ENCODE measurements around the gene MYO18A. TPM values are rescaled to one million over a fixed set of nuclear protein-coding genes. Genes with fewer than 3 reads are reported as not detected.
"Not testable (repeated sequence)": the region's sequence is repeated elsewhere in the genome, so short reads cannot be mapped to it uniquely, and the experiment has no call there.

Gene MYO18A
- total RNA-seq, 1 donor from 2014 or later: 30.0 TPM

DNA sequence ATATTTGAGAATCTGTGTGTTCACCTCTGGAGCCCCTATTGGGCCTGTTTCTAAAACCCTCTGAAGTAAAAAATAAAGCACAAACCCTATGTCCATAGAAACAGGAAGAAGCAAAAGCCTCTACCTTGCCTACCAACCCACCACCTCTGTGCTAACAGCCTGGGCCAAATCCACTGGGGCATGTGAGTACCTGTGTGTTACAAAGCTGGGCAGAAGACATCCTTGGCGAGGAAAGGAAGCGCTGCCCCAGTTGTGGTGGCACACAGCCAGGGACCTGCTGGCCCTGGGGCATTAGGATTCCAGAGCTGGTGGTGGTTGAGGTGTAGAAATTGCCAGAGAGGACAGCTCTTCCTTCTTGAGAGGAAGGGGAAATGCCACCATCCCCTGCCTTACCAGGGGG is 30.0 kb downstream of the MYO18A start:
- peaks cover 49% of the 10 kb centered on the region for H3K4me1 Mint-ChIP-seq (ENCODE audit: low read depth)
- DNase-seq (ENCODE audit: low spot score): no peak
- H3K4me3 Mint-ChIP-seq (ENCODE audit: unreplicated experiment): no peak overlapping the region
- H3K36me3 Mint-ChIP-seq (ENCODE audit: low read depth): no peaks in the 10 kb centered on the region
- H3K27me3 Mint-ChIP-seq (ENCODE audit: low read depth): no peaks in the 10 kb centered on the region
- TF ChIP-seq, protein P1, sequence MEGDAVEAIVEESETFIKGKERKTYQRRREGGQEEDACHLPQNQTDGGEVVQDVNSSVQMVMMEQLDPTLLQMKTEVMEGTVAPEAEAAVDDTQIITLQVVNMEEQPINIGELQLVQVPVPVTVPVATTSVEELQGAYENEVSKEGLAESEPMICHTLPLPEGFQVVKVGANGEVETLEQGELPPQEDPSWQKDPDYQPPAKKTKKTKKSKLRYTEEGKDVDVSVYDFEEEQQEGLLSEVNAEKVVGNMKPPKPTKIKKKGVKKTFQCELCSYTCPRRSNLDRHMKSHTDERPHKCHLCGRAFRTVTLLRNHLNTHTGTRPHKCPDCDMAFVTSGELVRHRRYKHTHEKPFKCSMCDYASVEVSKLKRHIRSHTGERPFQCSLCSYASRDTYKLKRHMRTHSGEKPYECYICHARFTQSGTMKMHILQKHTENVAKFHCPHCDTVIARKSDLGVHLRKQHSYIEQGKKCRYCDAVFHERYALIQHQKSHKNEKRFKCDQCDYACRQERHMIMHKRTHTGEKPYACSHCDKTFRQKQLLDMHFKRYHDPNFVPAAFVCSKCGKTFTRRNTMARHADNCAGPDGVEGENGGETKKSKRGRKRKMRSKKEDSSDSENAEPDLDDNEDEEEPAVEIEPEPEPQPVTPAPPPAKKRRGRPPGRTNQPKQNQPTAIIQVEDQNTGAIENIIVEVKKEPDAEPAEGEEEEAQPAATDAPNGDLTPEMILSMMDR (IDR thresholded peaks at IDR 0.05): no peak
- H3K27ac Mint-ChIP-seq (ENCODE audit: unreplicated experiment): no peak overlapping the region
- no peaks in the 10 kb centered on the region for H3K9me3 Mint-ChIP-seq (ENCODE audit: low read depth)

DNA sequence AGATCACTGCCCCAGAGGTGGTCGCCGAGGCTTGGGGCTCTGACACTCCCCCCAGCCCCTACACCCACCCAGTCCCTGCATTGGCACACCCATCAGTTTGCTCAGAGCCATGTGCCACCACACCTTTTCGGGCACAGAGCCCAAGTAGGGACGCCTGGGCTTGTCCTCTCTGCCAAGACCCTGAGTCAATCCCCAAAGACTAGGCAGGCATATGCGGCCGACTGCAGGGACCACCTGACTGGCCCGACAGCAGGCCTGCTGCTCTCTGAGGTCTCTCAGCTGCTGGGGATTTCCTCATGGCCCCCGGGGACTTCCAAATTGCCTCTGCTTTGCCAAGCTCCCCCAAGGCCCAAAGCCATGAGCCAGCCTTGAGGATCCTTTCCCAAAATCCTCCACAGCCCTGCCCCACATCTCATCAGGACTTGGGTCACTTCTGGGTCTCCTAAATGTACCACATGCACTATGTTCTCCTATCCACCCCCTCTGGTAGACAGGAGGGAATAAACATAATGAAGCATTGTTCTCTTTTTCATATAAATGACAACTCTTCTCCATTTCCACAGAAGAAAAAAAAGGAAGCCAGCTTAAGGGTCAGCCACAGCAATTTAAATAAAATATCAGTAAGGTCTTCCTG is 30.6 kb downstream of the MYO18A start:
- H3K36me3 Mint-ChIP-seq (ENCODE audit: low read depth): no peaks in the 10 kb centered on the region

DNA sequence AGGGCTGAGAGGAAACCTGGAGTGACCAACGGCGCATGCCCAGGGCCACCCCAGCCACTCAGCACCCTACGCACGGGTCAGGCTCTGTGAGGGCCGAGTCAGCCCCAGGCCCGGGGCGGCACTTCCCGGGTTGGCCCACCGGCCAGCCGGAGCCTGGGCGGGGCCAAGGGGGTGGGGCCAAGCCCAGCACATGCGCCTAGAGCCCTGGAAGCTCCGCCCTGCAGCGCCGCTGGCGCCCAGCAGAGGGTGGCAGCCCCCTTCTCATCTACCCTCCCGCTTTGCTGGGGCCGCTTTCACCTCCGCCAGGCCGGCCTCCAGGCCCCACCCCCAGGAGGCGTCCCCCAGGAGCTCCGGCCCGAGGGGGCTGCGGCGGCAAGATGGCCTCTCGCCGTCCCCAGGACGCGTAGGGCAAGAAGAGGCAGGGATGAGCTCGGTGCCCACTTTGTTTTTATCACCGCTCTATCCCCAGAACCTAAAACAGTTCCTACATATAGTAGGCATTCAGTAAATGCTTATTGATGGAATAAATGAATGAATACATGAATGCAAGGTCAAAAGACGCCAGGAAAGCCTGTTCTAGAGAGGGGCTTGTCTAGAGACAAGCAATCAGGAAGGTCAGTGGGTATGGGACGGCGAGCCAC is 31.3 kb downstream of the MYO18A start:
- TF ChIP-seq, protein P1 (IDR thresholded peaks at IDR 0.05): peak; percentile 97
- no peaks in the 10 kb centered on the region for H3K27me3 Mint-ChIP-seq (ENCODE audit: low read depth)
- peaks cover 38% of the 10 kb centered on the region for H3K4me1 Mint-ChIP-seq (ENCODE audit: low read depth)
- H3K4me3 Mint-ChIP-seq (ENCODE audit: unreplicated experiment): peak overlapping the region; percentile 64
- no peak for DNase-seq (ENCODE audit: low spot score)
- H3K27ac Mint-ChIP-seq (ENCODE audit: unreplicated experiment): peak overlapping the region; percentile 75
- no peaks in the 10 kb centered on the region for H3K9me3 Mint-ChIP-seq (ENCODE audit: low read depth)
- no peaks in the 10 kb centered on the region for H3K36me3 Mint-ChIP-seq (ENCODE audit: low read depth)

More for the DNA sequence above, 30.6 kb downstream of the MYO18A start:
- Mint-ChIP-seq H3K4me3 (ENCODE audit: unreplicated experiment) (peak overlapping the region; percentile 64), H3K27me3 (ENCODE audit: low read depth) (no peaks in the 10 kb centered on the region), H3K4me1 (ENCODE audit: low read depth) (peaks cover 44% of the 10 kb centered on the region), H3K27ac (ENCODE audit: unreplicated experiment) (no peak overlapping the region), H3K9me3 (ENCODE audit: low read depth) (no peaks in the 10 kb centered on the region)
- no peak for DNase-seq (ENCODE audit: low spot score)
- TF ChIP-seq, protein P1 (IDR thresholded peaks at IDR 0.05): no peak

DNA sequence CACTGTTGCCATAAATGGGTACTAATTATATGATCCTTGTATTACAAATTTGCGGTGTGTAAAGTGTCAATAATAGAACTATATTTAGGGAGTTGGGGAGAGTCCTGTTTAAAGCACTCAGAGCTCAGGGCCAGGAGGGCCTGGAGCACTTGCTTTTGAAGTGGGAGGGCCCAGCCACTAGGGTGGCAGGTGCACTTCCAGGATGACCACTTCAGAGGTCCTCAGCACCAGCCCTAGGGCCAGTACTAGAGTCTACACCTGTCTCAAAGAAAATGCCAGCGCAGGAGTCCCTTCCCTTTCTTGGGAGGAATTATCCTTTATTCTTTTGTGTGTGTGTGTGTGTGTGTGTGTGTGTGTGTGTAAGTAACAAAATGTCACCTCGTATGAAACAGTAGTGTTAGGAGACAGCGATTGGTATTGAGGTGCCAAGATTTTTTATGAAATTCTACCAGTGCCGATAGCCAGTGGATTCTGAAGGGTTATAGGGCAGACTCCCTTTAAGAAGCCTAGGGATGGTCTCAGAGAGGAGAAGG is 31.9 kb downstream of the MYO18A start:
- Mint-ChIP-seq H3K27me3 (ENCODE audit: low read depth) (no peaks in the 10 kb centered on the region), H3K4me1 (ENCODE audit: low read depth) (peaks cover 33% of the 10 kb centered on the region), H3K9me3 (ENCODE audit: low read depth) (no peaks in the 10 kb centered on the region), H3K36me3 (ENCODE audit: low read depth) (no peaks in the 10 kb centered on the region), H3K4me3 (ENCODE audit: unreplicated experiment) (peak overlapping the region; percentile 62), H3K27ac (ENCODE audit: unreplicated experiment) (peak overlapping the region; percentile 75)
- no peak for DNase-seq (ENCODE audit: low spot score)
- TF ChIP-seq, protein P1 (IDR thresholded peaks at IDR 0.05): no peak

DNA sequence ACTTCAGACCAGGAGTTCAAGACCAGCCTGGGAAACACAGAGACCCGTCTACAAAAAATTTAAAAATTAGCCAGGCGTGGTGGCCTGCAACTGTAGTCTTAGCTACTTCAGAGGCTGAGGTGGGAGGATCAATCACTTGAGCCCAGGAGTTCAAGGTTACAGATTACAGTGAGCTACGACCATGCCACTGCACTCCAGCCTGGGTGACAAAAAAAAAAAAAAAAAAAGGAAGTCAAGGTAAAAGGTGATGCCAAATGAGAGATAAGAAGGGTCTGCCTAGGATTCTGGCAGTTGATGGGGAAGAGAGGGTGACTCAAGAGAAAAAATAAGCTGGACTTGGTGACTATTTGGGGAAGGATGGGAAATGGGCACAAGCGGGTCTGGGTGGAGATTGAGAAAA is 32.5 kb downstream of the MYO18A start:
- no peaks in the 10 kb centered on the region for H3K9me3 Mint-ChIP-seq (ENCODE audit: low read depth)
- H3K27me3 Mint-ChIP-seq (ENCODE audit: low read depth): no peaks in the 10 kb centered on the region
- peaks cover 34% of the 10 kb centered on the region for H3K4me1 Mint-ChIP-seq (ENCODE audit: low read depth)
- no peak for DNase-seq (ENCODE audit: low spot score)
- no peak overlapping the region for H3K4me3 Mint-ChIP-seq (ENCODE audit: unreplicated experiment)
- H3K36me3 Mint-ChIP-seq (ENCODE audit: low read depth): no peaks in the 10 kb centered on the region
- TF ChIP-seq, protein P1 (IDR thresholded peaks at IDR 0.05): no peak
- H3K27ac Mint-ChIP-seq (ENCODE audit: unreplicated experiment): no peak overlapping the region

DNA sequence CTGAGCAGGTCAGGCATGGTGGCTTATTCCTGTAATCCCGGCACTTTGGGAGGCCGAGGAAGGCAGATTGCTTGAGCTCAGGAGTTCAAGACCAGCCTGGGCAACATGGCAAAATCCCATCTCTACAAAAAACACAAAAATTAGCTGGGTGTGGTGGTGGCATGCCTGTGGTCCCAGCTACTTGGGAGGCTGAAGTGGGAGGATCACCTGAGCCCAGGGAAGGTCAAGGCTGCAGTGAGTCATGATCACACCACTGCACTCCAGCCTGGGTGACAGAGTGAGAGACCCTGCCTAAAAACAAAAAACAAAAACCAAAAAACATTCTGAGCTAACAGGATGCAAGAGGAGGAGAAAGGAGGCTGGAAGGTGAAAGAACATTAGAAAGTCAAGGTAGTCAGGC is 33.0 kb downstream of the MYO18A start:
- H3K4me1 Mint-ChIP-seq (ENCODE audit: low read depth): peaks cover 38% of the 10 kb centered on the region
- H3K9me3 Mint-ChIP-seq (ENCODE audit: low read depth); H3K27me3 Mint-ChIP-seq (ENCODE audit: low read depth); H3K27ac Mint-ChIP-seq (ENCODE audit: unreplicated experiment); DNase-seq (ENCODE audit: low spot score); H3K4me3 Mint-ChIP-seq (ENCODE audit: unreplicated experiment); H3K36me3 Mint-ChIP-seq (ENCODE audit: low read depth): not testable (repeated sequence)

Data from chondrocyte (in vitro differentiated cells).